ENCODE measurements around the gene SOX2.

Gene SOX2

DNA sequence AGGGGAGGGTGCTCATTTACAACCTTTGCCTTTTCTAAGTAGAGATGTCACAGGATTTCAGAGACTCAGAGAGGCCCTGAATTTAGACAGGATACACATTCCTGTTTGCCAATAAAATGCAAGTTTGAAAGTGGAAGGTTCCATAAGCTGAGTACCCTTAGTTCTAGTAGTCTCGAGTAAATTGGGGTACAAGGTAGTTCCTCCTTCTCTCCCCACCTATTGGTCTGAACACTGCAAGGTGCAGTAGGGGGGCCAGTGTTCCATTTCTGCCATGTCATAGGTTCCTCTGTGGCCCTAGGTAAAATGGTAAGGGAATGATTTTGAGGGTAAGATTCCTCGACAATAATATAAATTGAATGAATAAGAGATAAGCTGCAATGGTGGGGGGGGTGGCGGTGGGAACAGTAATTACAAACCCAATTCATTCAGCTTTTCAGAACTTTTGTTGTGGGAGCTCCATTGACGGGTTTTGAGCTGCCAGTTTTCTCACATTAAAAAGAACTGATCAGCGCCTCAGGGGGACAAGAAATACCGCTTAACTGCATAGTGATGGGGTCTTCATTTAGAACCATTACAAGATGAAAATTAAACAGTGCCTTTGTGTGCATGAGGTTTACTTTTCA is 5.9 kb downstream of the SOX2 start:
- H3K36me3 ChIP-seq (ENCODE audit: control insufficient read depth, insufficient read depth, low read length): no peaks in the 10 kb centered on the region
- no peaks in the 10 kb centered on the region for H3K9me3 ChIP-seq (ENCODE audit: control insufficient read depth, low read length)
- H3K4me1 ChIP-seq (ENCODE audit: control insufficient read depth, insufficient read depth, low read length, poor library complexity, severe bottlenecking): peaks cover 3% of the 10 kb centered on the region
- H3K27ac ChIP-seq (ENCODE audit: low read depth, low read length, severe bottlenecking): no peak overlapping the region
- 50 to 86% methylated on average over 1 to 3 of the region's 6 CpGs for WGBS, 2 experiments (ENCODE audit: insufficient coverage in 2 of 2)
- H3K4me3 ChIP-seq (ENCODE audit: extremely low read depth, insufficient read depth, low read length, poor library complexity, severe bottlenecking): no peak overlapping the region

DNA sequence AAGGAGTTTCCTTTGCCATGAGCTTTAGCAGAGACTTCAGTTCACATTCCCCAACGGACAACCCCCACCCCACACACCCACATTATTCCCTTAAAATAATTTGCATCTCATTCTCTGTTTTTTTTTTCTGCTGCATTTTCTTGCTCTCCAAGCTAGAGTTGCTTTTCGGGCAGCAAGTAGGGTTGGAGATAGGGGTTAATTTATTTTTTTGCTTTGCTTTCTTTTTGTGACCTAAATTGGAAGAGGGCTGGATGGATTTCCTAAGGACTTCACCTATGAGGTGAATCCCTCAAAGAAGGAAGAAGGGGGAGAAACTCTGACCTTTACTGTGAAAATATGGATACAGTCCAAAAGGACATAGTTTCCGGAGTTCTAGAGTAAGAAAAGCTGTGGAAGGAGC is 6.6 kb downstream of the SOX2 start:
- peaks cover 3% of the 10 kb centered on the region for H3K4me1 ChIP-seq (ENCODE audit: control insufficient read depth, insufficient read depth, low read length, poor library complexity, severe bottlenecking)
- no peaks in the 10 kb centered on the region for H3K36me3 ChIP-seq (ENCODE audit: control insufficient read depth, insufficient read depth, low read length)
- H3K27ac ChIP-seq (ENCODE audit: low read depth, low read length, severe bottlenecking): no peak overlapping the region
- no peaks in the 10 kb centered on the region for H3K9me3 ChIP-seq (ENCODE audit: control insufficient read depth, low read length)
- WGBS, 2 experiments (ENCODE audit: insufficient coverage in 2 of 2): 69 to 100% methylated on average over 1 to 3 of the region's 3 CpGs
- H3K4me3 ChIP-seq (ENCODE audit: extremely low read depth, insufficient read depth, low read length, poor library complexity, severe bottlenecking): no peak overlapping the region

DNA sequence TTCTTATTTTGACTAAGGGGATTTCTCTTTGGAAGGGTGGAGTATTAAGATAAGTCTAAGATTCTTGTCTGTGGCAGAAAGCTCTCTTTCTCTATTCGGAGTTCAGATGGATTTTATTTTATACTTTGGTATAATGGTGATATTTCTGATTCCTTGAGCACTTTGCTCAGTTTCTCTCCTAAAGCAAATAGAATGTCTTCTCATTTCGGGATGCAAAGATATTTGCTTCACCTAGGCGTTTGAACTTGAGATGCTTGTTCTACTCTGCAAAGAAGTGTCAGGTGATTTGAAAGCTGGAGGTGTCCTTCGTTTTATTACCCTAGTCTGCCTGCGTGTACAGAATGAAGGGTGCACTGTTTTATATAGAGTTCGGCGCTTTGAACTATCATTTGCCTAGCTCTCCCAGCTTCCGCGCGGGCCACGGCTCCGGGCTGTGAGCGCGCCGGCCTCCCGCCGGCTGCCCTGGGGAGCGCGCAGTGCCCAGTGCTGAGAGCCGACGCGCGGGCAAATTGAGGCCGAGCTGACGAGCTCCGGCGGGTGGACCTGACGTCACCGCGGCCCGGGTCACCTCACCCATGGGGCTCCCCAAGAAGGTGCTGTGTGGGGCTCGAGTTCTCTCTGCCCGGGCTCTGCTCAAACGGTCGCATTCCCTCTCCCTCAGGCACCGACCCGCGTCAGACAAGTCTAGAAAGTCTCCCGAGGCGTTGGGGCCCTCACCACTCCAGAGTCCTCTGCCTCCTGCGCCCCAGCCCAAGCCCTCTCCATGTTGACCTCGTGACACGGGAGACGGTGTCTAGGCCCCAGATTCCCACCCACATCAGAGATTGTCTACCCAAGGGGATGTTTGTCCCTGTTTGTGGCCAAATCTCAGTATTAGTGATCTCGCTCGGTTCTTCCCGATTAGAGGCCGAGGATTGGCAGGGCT is 7.5 kb downstream of the SOX2 start:
- H3K27ac ChIP-seq (ENCODE audit: low read depth, low read length, severe bottlenecking): no peak overlapping the region
- H3K36me3 ChIP-seq (ENCODE audit: control insufficient read depth, insufficient read depth, low read length): no peaks in the 10 kb centered on the region
- no peaks in the 10 kb centered on the region for H3K9me3 ChIP-seq (ENCODE audit: control insufficient read depth, low read length)
- no peaks in the 10 kb centered on the region for H3K4me1 ChIP-seq (ENCODE audit: control insufficient read depth, insufficient read depth, low read length, poor library complexity, severe bottlenecking)
- WGBS, 2 experiments (ENCODE audit: insufficient coverage in 2 of 2): 88 to 94% methylated on average over 37 to 44 of the region's 48 CpGs
- no peak overlapping the region for H3K4me3 ChIP-seq (ENCODE audit: extremely low read depth, insufficient read depth, low read length, poor library complexity, severe bottlenecking)

DNA sequence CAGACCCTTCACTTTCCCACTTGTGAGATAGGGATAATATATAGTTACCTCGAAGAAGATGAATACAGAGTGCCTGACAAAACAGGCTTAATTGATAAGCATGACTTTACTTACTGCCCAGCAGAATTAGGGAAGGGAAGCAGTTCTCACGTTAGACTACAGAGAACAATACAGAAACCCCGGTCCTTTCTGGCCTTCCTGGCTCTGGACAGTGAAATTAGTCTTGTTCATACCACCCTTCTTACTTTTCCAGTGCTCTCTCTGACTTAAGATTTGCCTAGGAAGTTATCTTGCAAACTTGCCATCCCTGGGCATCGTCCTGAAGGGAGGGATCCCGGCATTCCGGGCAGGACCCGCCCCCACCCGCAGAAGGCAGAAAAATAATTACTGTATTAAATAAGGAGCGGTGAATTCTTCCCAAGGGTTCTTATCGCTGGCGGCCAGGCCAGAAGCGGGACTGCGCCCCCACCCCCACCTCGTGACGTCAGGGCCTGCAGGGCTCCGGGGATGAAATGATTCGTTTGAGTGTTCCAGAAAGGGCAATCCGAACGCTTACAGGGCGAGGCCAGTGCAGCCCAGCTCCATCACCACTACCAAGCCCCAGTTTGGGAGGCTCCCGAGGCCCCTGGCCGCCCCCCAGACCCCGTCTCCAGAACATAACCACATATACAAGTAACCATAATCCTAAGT is 8.4 kb downstream of the SOX2 start:
- no peaks in the 10 kb centered on the region for H3K4me1 ChIP-seq (ENCODE audit: control insufficient read depth, insufficient read depth, low read length, poor library complexity, severe bottlenecking)

DNA sequence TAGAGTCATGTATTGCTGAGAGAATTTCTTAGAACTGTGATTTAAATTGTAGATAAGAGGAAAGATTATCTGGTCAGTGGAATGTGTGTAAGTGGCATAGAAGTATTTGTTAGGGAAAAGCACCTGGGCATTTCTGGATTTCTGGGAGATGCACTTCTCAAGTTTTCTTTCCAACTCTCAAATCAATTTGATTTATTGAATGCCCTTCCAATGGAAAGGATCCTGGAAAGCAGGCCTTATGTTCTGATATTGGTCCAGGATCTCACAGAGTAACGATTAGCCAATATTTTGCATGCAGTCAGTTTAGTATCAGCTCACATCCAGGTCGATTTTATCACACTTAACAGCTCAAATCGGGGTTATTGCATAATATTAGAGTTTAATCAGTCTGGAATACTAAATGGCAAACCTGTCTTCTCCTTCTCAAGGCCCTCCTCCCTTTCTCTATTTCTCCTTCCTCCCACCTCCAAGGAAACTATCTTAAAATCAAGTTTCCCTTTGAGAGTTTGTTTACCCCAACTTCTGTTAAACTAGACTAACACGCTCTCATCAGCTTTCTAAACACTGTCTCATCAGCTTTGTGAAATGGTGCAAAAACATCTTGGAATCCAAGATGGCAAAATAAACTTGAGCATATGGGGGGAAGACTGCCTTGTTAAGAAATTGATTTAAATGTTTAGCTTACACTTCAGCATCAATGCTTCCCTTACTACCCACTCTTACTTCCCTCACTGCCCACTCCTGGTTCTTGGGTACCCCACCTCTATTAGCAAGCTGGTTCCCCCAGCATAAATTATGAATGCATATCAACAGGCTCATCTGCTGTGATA is 9.5 kb downstream of the SOX2 start:
- Histone ChIP-seq H3K27ac (ENCODE audit: low read depth, low read length, severe bottlenecking) (no peak overlapping the region), H3K9me3 (ENCODE audit: control insufficient read depth, low read length) (no peaks in the 10 kb centered on the region), H3K4me1 (ENCODE audit: control insufficient read depth, insufficient read depth, low read length, poor library complexity, severe bottlenecking) (no peaks in the 10 kb centered on the region), H3K36me3 (ENCODE audit: control insufficient read depth, insufficient read depth, low read length) (no peaks in the 10 kb centered on the region), H3K4me3 (ENCODE audit: extremely low read depth, insufficient read depth, low read length, poor library complexity, severe bottlenecking) (no peak overlapping the region)
- 60 to 90% methylated on average over 1 to 2 of the region's 4 CpGs for WGBS, 2 experiments (ENCODE audit: insufficient coverage in 2 of 2)

More for the DNA sequence above, 8.4 kb downstream of the SOX2 start:
- H3K4me3 ChIP-seq (ENCODE audit: extremely low read depth, insufficient read depth, low read length, poor library complexity, severe bottlenecking): no peak overlapping the region
- whole genome bisulfite sequencing, 2 experiments (ENCODE audit: insufficient coverage in 2 of 2): 85 to 89% methylated on average over 19 to 21 of the region's 23 CpGs
- no peak overlapping the region for H3K27ac ChIP-seq (ENCODE audit: low read depth, low read length, severe bottlenecking)
- H3K9me3 ChIP-seq (ENCODE audit: control insufficient read depth, low read length): no peaks in the 10 kb centered on the region
- H3K36me3 ChIP-seq (ENCODE audit: control insufficient read depth, insufficient read depth, low read length): no peaks in the 10 kb centered on the region

DNA sequence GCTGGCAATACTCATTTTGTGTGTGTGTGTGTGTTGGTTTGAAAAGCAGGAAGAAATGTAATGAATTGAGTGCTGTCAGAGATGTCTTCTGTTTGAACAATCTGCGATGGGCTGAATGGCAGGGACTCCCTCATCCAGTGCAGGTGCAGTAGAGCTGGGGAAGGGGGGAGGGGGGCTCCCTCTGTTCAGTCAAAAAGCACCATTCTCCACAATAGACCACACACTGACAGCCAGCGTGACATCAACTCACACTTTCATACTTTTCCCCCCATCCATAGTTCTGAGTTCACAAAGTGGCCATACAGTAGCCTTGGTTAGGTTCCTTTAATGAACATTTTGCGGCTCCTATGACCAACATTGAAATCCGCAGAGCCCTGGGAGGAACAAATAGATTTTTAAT is 10.4 kb downstream of the SOX2 start:
- Histone ChIP-seq H3K9me3 (ENCODE audit: control insufficient read depth, low read length) (no peaks in the 10 kb centered on the region), H3K36me3 (ENCODE audit: control insufficient read depth, insufficient read depth, low read length) (no peaks in the 10 kb centered on the region), H3K27ac (ENCODE audit: low read depth, low read length, severe bottlenecking) (no peak overlapping the region), H3K4me1 (ENCODE audit: control insufficient read depth, insufficient read depth, low read length, poor library complexity, severe bottlenecking) (no peaks in the 10 kb centered on the region), H3K4me3 (ENCODE audit: extremely low read depth, insufficient read depth, low read length, poor library complexity, severe bottlenecking) (no peak overlapping the region)
- WGBS, 2 experiments (ENCODE audit: insufficient coverage in 2 of 2): 43 to 52% methylated on average over 1 to 4 of the region's 4 CpGs

DNA sequence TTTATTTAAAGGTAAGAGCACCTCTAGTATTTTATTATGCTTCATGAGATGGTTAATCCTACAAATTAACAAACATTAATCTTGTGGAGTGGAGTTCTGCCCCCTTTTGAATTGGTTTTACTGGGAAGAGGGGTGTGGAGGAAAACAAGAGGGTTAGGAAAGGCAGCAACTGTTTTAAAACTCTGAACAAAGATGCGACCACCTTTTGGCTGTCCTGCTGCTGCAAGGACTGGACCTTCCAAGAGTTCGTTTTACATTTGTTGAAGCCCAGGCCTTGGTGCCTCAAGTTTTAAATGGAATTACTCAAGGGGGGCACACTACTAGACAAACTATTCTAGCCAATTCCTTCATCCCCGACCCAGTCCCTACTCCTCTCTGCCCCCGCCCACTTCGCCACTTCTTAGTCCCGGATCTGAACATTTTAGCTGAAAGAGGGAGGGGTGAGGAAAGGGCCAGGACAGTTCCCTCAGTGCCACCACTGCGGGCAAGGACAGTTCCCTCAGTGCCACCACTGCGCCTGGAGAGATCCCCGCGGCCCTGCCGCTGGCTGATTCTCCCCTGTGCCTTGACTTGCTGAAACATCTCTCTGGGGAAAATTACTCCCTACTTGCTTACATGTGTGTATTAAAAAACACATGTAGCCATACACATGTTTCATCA is 11.2 kb downstream of the SOX2 start:
- H3K27ac ChIP-seq (ENCODE audit: low read depth, low read length, severe bottlenecking): no peak overlapping the region
- no peak overlapping the region for H3K4me3 ChIP-seq (ENCODE audit: extremely low read depth, insufficient read depth, low read length, poor library complexity, severe bottlenecking)
- peaks cover 3% of the 10 kb centered on the region for H3K4me1 ChIP-seq (ENCODE audit: control insufficient read depth, insufficient read depth, low read length, poor library complexity, severe bottlenecking)
- 87 to 90% methylated on average over 7 to 10 of the region's 11 CpGs for WGBS, 2 experiments (ENCODE audit: insufficient coverage in 2 of 2)
- no peaks in the 10 kb centered on the region for H3K9me3 ChIP-seq (ENCODE audit: control insufficient read depth, low read length)
- H3K36me3 ChIP-seq (ENCODE audit: control insufficient read depth, insufficient read depth, low read length): no peaks in the 10 kb centered on the region

DNA sequence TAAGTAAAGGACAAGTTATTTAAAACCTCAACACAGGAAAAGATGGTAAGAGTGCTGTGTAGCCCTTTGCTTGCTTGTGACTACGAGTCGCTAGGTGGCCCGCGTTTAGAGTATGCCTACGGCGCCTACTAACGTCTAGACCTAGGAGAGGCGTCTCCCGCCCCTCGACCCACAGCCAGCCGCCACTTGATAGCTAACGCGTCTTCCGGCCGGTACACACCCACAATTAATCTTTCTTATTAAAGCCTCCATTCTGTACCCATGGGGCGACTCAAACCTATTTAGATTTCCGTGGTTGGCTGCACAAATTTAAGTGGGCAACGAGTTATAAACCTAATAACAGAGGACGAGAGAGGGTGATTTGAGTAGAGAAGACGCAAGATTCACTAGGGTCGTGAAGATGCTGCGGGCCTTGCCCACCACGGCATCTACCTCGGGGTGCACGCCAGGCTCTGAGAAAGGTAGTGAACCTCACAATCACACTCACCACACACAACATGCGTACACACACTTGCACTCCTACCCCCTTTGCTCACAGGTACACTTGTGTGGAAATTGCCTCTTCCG is 12.0 kb downstream of the SOX2 start:
- Histone ChIP-seq H3K27ac (ENCODE audit: low read depth, low read length, severe bottlenecking) (no peak overlapping the region), H3K4me1 (ENCODE audit: control insufficient read depth, insufficient read depth, low read length, poor library complexity, severe bottlenecking) (peaks cover 3% of the 10 kb centered on the region), H3K9me3 (ENCODE audit: control insufficient read depth, low read length) (no peaks in the 10 kb centered on the region), H3K36me3 (ENCODE audit: control insufficient read depth, insufficient read depth, low read length) (no peaks in the 10 kb centered on the region), H3K4me3 (ENCODE audit: extremely low read depth, insufficient read depth, low read length, poor library complexity, severe bottlenecking) (no peak overlapping the region)
- WGBS, 2 experiments (ENCODE audit: insufficient coverage in 2 of 2): 95 to 96% methylated on average over 11 to 22 of the region's 27 CpGs

DNA sequence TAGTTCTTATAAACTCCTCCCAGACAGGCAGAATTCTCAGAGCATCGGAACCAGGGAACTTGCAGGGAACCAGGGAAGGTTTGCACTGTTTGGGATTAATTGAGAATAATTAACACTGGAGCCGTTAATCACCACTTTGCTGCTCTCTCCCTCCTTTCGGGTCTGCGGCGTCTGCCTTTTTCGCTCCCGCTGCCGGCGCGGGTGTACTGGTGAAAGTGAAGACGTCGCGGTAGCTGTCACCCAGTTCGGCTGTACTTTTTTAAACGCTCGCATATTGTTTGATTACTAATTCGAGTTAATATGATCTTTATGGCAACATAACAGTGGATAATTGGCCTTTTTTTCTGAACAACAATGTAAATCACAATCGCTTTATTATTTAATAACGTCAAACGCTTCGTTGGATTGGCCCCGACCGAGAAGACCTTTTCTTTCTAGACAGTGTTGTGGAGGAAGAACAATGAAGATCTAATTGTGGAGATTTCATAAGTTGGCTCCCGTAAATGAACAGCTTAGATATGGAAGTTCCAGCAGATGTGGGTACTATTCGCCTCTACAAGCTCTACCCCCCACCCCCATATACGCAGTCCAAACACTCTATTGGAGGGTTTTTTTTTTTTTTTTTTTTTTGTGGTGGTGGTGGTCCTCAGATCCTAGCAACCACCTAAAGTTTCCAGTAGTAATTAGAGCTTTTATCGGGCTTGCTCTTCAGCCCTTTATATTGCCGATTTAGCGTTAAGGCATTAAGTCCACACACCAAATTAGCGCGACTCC is 12.7 kb downstream of the SOX2 start:
- Histone ChIP-seq H3K27ac (ENCODE audit: low read depth, low read length, severe bottlenecking) (no peak overlapping the region), H3K4me1 (ENCODE audit: control insufficient read depth, insufficient read depth, low read length, poor library complexity, severe bottlenecking) (peaks cover 3% of the 10 kb centered on the region), H3K9me3 (ENCODE audit: control insufficient read depth, low read length) (no peaks in the 10 kb centered on the region), H3K36me3 (ENCODE audit: control insufficient read depth, insufficient read depth, low read length) (no peaks in the 10 kb centered on the region), H3K4me3 (ENCODE audit: extremely low read depth, insufficient read depth, low read length, poor library complexity, severe bottlenecking) (no peak overlapping the region)
- WGBS, 2 experiments (ENCODE audit: insufficient coverage in 2 of 2): 89% methylated on average over 10 to 15 of the region's 31 CpGs

All from mesodermal cell (in vitro differentiated cells).